Stimulated activated CD4-positive, alpha-beta T cell treated with anti-CD3 and anti-CD28 coated beads, Interleukin-4, amount 100 ng/mL, for 1 hour (primary cell): Measurements from ENCODE around the gene DOCK9.

Source experiments
- DNase-seq: peaks from one replicate; pipeline ENCODE4 v3.0.0-alpha.2; 2020

The DOCK9 gene

GRCh38 chr13:98941536-98941935, 36.3 kb downstream of the DOCK9 start:
- DNase-seq: no peak

- no peak for DNase-seq
Observed at GRCh38 chr13:98941126-98941525, 36.7 kb downstream of the DOCK9 start.

GRCh38 chr13:98940325-98941001, 37.4 kb downstream of the DOCK9 start:
- no peak for DNase-seq

GRCh38 chr13:98939660-98940191, 38.1 kb downstream of the DOCK9 start:
- no peak for DNase-seq

GRCh38 chr13:98938801-98939200, 39.1 kb downstream of the DOCK9 start:
- DNase-seq: no peak

GRCh38 chr13:98937911-98938381, 39.9 kb downstream of the DOCK9 start:
- DNase-seq: no peak

GRCh38 chr13:98934243-98934642, 43.6 kb downstream of the DOCK9 start:
- DNase-seq: no peak

- DNase-seq: no peak
Observed at GRCh38 chr13:98930151-98930591, 47.7 kb downstream of the DOCK9 start.

GRCh38 chr13:98927951-98928927, 49.6 kb downstream of the DOCK9 start:
- DNase-seq: no peak

- no peak for DNase-seq
Observed at GRCh38 chr13:98925949-98926348, 51.9 kb downstream of the DOCK9 start.

- no peak for DNase-seq
Observed at GRCh38 chr13:98923641-98924397, 54.0 kb downstream of the DOCK9 start.

- DNase-seq: no peak
Observed at GRCh38 chr13:98922306-98922705, 55.6 kb downstream of the DOCK9 start.

- no peak for DNase-seq
Observed at GRCh38 chr13:98921786-98922185, 56.1 kb downstream of the DOCK9 start.

GRCh38 chr13:98921015-98921580, 56.8 kb downstream of the DOCK9 start:
- DNase-seq: no peak

GRCh38 chr13:98919566-98919965, 58.3 kb downstream of the DOCK9 start:
- peak; percentile 29 for DNase-seq

GRCh38 chr13:98918771-98919170, 59.1 kb downstream of the DOCK9 start:
- DNase-seq: no peak

GRCh38 chr13:98917116-98917515, 60.7 kb downstream of the DOCK9 start:
- DNase-seq: no peak

GRCh38 chr13:98916403-98916802, 61.5 kb downstream of the DOCK9 start:
- DNase-seq: no peak

GRCh38 chr13:98915981-98916380, 61.9 kb downstream of the DOCK9 start:
- DNase-seq: no peak

- no peak for DNase-seq
Observed at GRCh38 chr13:98915563-98915962, 62.3 kb downstream of the DOCK9 start.

GRCh38 chr13:98913741-98914140, 64.1 kb downstream of the DOCK9 start:
- DNase-seq: no peak

- no peak for DNase-seq
Observed at GRCh38 chr13:98912846-98913245, 65.0 kb downstream of the DOCK9 start.
